Fibroblast of skin of scalp (primary cell): Measurements from ENCODE around the gene MCHR1.
"Not testable (repeated sequence)": the region's sequence is repeated elsewhere in the genome, so short reads cannot be mapped to it uniquely, and the experiment has no call there.

ENCODE experiments used
- DNase-seq: peaks from one replicate; pipeline ENCODE4 v3.0.0-alpha.2; 2013

MCHR1 gene

DNA sequence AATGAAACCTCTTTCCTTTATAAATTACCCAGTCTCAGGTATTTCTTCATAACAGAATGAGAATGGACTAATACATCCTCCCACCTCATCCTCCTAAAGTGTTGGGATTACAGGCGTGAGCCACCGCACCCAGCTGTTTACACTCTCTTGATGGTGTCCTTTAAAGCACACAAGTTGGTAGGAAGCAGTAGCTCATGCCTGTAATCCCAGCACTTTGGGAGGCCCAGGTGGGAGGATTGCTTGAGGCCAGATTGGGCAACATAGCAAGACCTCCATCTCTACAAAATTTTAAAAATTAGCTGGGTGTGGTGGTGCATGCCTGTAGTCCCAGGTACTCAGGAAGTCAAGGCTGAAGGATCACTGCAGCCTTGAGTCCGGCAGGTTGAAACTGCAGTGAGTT lies 23.3 kb upstream of the MCHR1 start:
- not testable (repeated sequence) for DNase-seq

DNA sequence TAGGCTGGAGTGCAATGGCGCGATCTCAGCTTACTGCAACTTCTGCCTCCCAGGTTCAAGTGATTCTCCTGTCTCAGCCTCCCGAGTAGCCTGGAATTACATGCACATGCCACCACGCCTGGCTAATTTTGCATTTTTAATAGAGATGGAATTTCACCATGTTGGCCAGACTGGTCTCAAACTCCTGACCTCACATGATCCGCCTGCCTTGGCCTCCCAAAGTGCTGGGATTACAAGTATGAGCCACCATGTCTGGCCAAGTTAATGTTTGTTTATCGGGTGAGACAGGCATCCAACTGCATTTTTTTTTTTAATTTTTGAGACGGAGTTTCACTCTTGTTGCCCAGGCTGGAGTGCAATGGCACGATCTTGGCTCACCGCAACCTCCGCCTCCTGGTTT lies 22.6 kb upstream of the MCHR1 start:
- not testable (repeated sequence) for DNase-seq

DNA sequence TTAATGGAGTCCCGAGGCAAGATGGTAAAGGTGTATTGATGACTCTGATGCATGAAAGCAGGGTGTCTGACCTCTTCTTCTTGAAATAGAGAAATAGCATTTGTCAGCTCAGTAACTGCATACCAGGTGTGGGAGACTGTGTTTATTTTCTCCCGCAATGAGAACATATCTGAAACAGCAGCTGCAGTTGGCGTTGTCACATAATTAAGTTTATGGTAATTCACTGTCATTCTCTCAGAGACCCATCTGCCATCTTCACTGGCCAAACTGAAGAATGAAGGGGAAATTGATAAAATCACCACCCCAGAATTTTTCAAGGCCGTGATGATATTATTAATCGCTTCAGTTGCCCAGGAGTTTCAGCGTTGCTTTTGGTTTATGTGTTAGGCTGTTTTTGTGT lies 20.1 kb upstream of the MCHR1 start:
- DNase-seq, result no peak

DNA sequence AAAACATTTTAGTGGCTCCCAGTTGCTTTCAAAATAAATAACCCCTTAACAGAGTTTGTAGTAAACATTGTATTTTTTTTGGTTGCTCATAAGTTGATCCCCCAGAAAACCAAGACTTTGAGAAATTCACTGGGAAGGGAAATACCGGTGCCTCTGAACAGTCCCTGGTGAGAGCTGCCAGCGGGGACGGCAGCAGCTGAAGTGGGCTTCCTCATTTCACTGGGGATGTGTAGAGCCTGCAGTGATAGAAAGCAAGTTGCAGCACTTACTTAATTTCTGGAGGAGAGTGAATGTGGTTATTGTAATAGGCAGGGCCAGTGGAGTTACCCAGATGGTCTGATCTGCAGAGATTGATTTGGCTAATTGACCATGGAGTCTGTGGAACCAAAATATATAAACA lies 18.6 kb upstream of the MCHR1 start:
- no peak for DNase-seq

DNA sequence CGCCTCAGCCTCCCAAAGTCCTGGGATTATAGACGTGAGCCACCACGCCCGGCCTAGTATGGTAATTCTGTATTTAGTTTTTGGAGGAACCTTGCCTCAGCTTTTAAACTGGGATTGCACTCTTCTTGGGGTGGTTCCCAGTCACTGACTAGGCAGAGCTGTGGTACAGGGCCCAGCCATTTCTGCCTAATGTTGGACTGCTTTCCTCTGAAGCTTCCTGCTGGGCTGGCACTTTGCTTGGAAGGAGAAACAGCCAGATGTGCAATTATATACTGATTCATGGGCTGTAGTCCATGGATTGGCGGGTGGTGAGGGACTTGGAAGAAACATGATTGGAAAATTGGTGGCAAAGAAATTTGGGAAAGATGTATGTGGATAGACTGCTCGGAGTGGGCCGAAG lies 17.6 kb upstream of the MCHR1 start:
- DNase-seq, result no peak

DNA sequence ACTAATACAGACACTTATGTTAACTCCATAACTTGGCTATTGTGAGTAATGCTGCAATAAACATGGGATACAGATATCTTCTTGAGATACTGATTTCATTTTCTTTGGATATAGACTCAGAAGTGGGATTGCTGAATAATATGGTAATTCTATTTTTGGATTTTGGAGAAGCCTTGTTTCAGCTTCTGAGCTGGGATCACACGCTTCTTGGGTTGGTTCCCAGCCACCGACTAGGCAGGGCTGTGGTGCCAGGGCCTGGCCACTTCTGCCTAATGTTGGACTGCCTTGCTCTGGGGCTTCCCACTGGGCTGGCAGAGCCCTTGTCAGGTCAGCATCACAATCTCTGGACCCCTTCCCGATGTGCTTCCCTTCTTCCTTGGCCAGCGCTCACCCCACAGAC lies 14.0 kb upstream of the MCHR1 start:
- peak; percentile 63 for DNase-seq

DNA sequence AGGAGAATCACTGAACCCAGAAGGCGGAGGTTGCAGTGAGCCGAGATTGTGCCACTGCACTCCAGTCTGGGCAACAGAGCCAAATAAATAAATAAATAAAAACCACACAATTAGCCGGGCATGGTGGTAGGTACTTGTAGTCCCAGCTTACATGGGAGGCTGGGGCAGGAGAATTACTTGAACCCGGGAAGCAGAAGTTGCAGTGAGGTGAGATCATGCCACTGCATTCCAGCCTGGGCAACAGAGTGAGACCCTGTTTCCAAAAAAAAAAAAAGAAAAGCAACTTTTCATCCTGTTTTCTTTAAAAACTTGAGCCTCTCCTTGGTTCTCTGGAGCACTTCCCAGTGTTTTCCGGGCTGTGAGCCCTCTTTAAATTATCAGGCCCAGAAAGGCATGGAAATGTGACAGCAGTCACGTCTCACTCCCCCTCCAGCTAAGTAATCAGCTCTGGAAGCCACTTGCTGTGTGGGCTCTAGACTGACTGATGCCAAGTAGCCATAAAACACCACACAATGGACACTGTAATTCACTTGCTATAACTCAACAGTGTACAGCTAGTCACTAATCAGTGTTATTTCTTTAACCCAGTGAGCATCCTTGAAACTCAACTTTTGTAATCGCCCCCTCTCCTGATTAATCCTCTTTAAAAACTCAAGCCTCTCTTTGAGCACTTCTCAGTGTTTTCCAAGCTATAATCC lies 13.0 kb upstream of the MCHR1 start:
- DNase-seq, result peak; percentile 84

DNA sequence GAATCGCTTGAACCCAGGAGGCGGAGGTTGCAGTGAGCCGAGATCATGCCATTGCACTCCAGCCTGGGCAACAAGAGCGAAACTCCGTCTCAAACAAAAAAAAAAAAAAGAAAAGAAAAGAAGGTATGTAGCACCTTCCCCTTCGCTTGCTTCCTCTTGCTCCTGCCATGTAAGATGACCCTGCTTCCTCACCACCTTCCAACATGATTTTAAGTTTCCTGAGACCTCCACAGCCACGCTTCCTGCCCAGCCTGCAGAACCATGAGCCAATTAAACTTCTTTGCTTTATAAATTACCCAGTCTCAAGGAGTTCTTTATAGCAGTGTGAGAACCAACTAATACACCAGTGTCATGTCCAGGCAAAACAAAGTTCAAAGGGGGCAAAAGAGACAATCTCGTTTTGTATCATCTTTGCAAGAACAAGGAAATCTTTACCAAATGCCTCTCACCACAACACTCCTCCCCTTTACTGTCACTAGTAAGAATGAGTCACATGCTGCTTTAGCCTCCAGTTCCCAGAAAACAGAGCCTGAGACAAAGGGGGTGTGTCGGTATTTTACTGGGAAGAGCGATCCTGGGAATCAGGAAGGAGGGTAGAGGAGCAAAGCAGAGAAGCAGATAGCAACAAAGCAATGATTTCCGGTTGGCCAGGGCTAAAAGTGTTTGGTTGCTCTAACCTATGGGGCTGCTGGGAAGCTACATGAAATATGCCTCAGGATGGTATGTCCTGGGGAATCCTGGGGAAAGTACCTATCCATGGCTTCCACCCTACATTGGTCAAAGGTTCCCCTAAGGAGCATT lies 10.5 kb upstream of the MCHR1 start:
- DNase-seq, result peak; percentile 78

DNA sequence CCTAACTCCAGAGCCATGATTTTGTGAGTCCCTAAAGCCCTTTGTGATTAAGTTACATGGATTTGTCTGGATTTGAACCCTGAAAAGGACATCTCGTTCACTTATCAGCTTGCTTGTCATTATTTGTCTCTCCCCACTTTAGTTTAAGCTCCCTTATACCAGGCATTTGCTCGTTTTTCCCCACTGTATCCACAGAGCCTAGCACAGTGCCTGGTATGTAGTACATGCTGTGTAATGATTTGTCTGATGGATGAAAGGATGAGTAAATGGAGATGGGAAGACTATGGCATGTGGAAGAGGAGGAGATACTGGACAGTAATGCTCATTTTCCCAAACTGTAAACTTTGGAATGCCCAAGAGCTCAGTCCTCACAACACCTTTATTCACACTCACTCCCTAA lies 9.2 kb upstream of the MCHR1 start:
- no peak for DNase-seq

DNA sequence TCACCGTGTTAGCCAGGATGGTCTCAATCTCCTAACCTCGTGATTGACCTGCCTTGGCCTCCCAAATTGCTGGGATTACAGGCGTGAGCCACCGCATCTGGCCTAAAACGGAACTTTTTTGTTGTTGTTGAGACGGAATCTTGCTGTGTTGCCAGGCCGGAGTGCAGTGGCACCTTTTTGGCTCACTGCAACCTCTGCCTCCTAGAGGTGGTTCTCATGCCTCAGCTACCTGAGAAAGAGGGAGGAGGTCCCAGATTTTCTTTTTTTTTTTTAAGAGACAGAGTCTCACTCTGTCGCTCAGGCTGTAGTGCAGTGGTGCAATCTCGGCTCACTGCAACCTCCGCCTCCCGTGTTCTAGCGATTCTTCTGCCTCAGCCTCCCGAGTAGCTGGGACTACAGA lies 7.9 kb upstream of the MCHR1 start:
- no peak for DNase-seq

DNA sequence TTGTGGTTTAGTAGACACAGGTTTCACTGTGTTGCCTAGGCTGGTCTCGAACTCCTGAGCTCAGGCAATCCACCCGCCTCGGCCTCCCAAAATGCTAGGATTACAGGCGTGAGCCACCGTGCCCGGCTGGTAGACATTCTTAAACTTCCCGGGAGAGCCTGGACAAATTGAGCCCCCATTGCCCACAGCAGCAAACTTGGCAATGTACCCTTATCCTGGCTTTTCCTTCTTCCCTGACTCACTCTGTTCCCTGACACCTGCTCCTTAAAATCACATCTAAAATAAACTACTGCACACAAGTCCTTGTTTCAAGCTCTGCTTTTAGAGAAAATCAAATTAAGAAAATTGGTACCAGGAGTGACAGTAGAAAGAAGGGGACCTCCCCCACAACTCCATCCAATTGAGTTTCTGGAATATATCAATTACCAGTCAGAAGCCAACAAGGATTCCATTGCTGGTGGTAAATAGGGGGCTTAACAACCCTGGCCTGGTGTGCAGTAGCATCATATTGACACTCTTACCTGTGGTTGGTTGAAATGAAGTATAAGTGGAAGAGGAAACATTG lies 7.4 kb upstream of the MCHR1 start:
- no peak for DNase-seq

DNA sequence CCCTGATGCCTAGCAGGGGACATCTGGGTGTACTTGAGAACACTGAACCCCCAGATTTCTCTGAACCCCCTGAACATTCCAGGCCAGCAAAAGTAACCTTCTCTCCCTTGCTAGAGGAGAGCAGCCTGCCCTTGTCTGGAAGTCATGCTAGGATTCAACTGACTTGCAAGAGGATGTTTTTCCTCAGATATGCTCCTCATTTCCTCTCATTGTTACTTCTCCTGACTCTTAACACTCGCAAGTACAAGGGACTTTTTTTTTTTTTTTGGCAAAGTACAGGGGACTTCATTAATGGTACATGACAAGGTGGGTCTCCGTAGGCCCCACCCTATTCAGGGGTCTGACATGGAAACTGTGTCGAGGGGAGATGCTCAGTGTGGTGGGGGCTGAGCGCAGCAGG lies 6.3 kb upstream of the MCHR1 start:
- DNase-seq, result no peak

DNA sequence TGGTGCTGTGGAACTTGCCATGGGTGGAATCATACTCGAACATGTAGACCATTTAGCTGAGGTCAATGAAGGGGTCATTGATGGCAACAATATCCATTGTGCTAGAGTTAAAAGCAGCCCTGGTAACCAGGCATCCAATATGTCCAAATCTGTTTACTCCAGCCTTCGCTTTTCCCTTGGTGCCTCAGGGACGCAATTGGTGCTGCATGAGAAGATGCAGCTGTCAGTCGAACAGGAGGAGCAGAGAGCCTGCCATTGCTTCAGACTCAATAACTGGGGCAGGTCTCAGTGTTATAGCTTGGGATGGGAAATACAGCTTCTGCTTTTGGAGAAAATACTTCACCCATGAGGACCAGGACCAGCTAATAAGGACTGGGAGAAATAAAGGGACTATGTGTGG lies 5.0 kb upstream of the MCHR1 start:
- no peak for DNase-seq

DNA sequence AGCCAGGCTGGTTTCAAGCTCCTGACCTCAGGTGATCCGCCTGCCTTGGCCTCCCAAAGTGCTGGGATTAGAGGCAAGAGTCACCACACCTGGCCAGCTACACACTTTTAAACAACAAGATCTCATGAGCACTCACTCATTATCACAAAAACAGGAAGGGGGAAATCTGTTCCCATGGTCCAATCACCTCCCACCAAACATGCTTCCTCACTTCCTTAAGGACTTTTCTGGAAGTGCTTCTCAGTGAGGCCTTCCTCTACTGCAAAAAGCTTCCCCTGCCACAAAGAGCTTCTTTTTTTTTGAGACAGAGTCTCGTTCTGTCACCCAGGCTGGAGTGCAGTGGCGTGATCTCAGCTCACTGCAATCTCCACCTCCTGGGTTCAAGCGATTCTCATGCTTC lies 3.1 kb upstream of the MCHR1 start:
- DNase-seq, result not testable (repeated sequence)

DNA sequence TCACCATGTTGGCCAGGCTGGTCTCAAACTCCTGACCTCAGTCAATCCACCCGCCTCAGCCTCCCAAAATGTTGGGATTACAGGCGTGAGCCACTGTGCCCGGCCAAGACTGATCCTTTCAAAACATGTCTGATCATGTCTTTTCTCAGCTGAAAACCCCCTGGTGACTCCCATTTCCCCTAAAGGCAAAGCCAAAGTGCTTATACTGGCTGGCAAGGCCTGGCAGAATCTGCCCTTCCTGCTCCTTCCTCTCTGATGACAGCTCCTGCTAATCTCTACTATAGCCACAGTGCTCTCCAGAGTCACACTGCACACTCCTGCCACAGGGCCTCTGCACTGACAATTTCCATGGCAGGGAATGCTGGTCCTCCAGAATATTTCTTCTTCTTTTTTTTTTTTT lies 2.6 kb upstream of the MCHR1 start:
- DNase-seq, result no peak

DNA sequence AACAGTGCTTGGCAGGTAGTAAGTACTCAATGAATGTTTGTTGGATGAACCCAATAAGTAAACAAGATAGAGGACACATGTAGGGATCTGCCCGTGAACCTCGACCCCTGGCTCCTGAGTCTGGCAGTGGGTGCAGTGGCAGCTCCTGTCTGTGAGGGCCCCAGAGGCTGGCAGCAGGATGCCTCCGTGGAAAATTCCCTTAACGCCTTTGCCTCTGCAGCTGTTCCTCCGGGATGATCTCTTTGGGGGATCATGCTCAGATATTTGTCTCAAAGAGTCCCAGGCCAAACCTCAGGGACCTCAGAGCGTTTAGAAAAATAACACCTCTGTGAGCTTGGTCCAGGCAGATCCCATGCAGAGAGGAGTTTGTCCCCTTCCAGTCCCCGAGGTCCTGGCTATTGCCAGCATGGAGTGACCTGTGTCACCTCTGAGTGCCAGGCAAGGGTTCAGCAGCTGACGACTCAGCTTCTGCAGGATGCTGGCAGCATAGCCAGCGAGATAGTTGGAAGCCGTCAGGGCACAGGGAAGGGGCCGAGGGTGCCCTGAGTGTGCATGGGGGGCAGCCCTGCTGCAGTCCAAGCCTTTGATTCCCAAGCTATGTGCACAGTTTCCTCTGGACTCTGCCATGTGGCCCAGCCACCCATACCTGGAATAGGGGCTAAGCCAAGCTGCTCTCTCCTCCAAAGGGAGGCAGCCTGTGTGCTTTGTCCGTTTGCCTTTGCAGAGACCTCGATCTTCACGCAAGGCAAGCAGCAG lies 613 bp upstream of the MCHR1 start:
- DNase-seq, result no peak

DNA sequence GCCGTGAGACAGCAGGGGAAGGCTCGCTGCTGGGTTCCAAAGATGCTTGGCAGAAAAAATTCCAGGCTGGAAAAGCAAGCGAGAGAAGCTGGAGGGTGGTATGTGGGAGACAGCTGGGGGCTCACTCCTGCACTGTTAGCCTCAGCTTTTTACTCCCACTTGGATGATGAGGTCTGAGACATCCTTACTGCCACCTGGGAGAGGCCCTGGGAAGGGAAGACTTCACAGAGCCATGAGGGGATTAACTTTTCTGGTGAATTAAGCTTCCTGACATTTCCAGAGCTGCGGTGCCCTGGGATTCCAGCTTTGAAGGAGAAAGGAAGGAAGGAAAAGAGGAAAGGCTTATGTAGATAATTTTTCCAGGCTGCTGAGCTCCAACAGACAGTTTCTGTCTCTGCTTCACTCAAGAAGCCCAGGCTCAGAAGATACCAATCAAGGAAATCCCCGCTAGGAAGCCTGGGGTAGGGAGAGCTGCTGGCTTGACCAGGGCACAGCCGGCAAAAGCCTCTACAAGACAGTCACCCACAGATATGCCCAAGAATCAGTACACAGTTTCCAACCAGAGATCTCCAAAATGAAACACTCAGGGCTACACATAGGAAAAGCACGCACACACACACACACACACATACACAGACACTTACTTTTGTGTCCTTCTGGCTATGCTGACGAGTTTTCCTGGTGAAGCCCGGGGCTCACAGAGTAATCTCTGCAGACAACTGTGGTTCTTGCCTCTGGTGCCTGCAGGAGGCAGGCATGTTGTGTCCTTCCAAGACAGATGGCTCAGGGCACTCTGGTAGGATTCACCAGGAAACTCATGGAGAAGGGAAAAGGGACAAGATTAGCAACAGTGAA lies 907 bp downstream of the MCHR1 start:
- peak; percentile 67 for DNase-seq

DNA sequence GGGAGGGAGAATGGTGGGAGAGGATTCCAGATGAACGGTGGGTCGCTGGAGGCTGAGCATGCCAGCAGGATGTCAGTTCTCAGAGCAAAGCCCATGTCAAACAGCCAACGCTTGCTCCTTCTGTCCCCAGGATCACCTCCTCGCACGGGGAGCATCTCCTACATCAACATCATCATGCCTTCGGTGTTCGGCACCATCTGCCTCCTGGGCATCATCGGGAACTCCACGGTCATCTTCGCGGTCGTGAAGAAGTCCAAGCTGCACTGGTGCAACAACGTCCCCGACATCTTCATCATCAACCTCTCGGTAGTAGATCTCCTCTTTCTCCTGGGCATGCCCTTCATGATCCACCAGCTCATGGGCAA lies 1.5 kb downstream of the MCHR1 start:
- no peak for DNase-seq

DNA sequence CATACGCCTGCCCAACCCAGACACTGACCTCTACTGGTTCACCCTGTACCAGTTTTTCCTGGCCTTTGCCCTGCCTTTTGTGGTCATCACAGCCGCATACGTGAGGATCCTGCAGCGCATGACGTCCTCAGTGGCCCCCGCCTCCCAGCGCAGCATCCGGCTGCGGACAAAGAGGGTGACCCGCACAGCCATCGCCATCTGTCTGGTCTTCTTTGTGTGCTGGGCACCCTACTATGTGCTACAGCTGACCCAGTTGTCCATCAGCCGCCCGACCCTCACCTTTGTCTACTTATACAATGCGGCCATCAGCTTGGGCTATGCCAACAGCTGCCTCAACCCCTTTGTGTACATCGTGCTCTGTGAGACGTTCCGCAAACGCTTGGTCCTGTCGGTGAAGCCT lies 2.2 kb downstream of the MCHR1 start:
- DNase-seq, result no peak

DNA sequence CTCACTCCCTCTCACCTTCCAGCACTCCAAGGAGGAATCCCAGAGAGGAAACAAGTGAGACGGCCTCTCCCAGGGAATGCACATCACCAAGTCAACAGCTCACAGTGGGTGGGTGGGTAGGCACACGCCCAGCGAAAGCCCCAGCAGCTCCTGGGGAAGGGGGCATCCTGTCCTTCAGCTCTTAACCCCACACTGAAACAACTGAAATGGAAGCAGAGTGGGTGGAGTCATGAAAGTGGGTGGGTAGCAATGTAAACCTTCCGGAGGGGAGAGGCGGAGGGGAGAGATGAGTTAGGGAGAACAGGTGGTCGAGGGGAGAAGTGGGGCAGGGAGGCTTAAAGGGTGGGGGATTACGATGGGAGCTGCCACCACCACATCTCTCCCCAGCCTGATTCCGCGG lies 5.4 kb downstream of the MCHR1 start:
- DNase-seq, result no peak

DNA sequence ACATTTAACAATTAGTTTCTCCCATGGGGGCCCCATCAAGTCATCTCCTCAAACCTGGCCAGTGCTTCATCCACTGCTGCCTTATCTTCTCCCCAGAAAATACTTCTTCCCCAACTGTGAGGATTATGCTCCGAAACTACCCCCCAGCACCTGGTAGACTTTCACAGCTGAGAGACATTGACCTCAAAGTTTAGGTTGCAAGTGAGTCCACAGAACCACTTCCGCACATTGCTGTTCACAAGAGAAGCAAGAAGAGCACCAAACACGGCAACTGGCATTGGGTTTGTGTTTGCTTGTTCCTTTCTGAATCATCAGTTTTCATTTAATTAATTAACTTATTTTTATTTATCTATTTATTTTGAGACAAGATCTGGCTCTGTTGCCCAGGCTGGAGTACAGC lies 6.1 kb downstream of the MCHR1 start:
- DNase-seq, result no peak

DNA sequence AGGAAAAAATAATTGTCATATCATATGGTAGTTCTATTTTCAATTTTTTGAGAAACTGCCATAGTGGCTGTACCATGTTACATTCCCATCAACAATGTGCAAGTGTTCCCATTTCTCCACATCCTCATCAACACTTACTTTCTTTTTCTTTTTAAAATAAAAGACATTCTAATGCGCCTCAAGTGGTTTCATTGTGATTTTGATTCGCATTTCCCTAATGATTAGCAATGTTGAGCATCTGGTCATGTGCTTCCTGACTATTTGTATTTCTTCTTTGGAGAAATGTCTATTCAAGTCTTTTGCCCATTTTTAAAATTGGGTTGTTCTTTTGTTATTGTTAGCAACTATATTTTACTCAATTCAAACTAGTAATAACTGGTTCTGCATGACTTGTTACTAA lies 8.4 kb downstream of the MCHR1 start:
- no peak for DNase-seq
